Liver (tissue), 9 donors: ENCODE data around the gene RGS17. TPM values are rescaled to one million over a fixed set of nuclear protein-coding genes. Genes with fewer than 3 reads are reported as not detected.

ENCODE experiments used
- DNase-seq: peaks from one replicate; pipeline ENCODE4 v3.0.0-alpha.2; 2017; ENCODE audit warnings: low spot score
- H3K27ac ChIP-seq, 2 donors: one replicate each; pipeline ENCODE4 v1.7.0; 2013; ENCODE audit warnings: inconsistent platforms in 2 of 2, low read length in 2 of 2, control low read depth in 1 of 2, low read depth in 1 of 2, mild to moderate bottlenecking in 1 of 2
- H3K27me3 ChIP-seq, 4 donors: one replicate each; pipeline versions ENCODE4 v1.6.1 to v1.7.0; 2013; ENCODE audit warnings: low read length in 3 of 4, inconsistent platforms in 1 of 4, mild to moderate bottlenecking in 1 of 4, moderate library complexity in 1 of 4; ENCODE audit not compliant: control insufficient read depth in 4 of 4, insufficient read depth in 4 of 4
- H3K36me3 ChIP-seq, 4 donors: one replicate each; pipeline versions ENCODE4 v1.6.1 to v1.7.0; 2013; ENCODE audit warnings: low read length in 3 of 4, mild to moderate bottlenecking in 3 of 4, low read depth in 1 of 4, moderate library complexity in 1 of 4; ENCODE audit not compliant: control insufficient read depth in 4 of 4, insufficient read depth in 3 of 4
- H3K4me1 ChIP-seq, 4 donors: one replicate each; pipeline versions ENCODE4 v1.6.1 to v1.7.0; 2013; ENCODE audit warnings: low read length in 3 of 4, mild to moderate bottlenecking in 3 of 4, moderate library complexity in 1 of 4; ENCODE audit not compliant: control insufficient read depth in 4 of 4, insufficient read depth in 4 of 4
- H3K4me3 ChIP-seq, 3 donors: one replicate each; pipeline versions ENCODE4 v1.6.1 to v1.7.0; 2013; ENCODE audit warnings: low read length in 3 of 3, control low read depth in 1 of 3, low read depth in 1 of 3, mild to moderate bottlenecking in 1 of 3
- H3K9ac ChIP-seq, 2 donors: one replicate each; pipeline ENCODE4 v1.7.0; 2013; ENCODE audit warnings: low read length in 2 of 2, mild to moderate bottlenecking in 2 of 2, moderate library complexity in 2 of 2, control low read depth in 1 of 2, low read depth in 1 of 2
- H3K9me3 ChIP-seq, 4 donors: one replicate each; pipeline versions ENCODE4 v1.6.1 to v1.7.0; 2013; ENCODE audit warnings: low read length in 3 of 4; ENCODE audit not compliant: control insufficient read depth in 4 of 4
- EGR1 ChIP-seq, 2 donors: IDR thresholded peaks; 2 replicates each; pipeline ENCODE4 v1.6.1; 2016 to 2018; ENCODE audit warnings: antibody characterized with exemption in 2 of 2, low read depth in 2 of 2
- FOXA1 ChIP-seq: IDR thresholded peaks from 2 replicates; pipeline ENCODE4 v1.6.1; 2016; ENCODE audit warnings: antibody characterized with exemption
- FOXA2 ChIP-seq: IDR thresholded peaks from 2 replicates; pipeline ENCODE4 v1.6.1; 2016; ENCODE audit warnings: antibody characterized with exemption
- HNF4A ChIP-seq, 2 donors: conservative IDR thresholded peaks; 2 replicates each; pipeline ENCODE4 v1.6.1; 2016; ENCODE audit warnings: antibody characterized with exemption in 2 of 2, mild to moderate bottlenecking in 2 of 2
- HNF4G ChIP-seq: IDR thresholded peaks from 2 replicates; pipeline ENCODE4 v1.6.1; 2016; ENCODE audit warnings: antibody characterized with exemption
- RAD21 ChIP-seq, 2 donors: IDR thresholded peaks; 2 replicates each; pipeline ENCODE4 v1.6.1; 2016; ENCODE audit warnings: antibody characterized with exemption in 2 of 2, mild to moderate bottlenecking in 2 of 2
- RXRA ChIP-seq, 2 donors: IDR thresholded peaks; 2 replicates each; pipeline ENCODE4 v1.6.1; 2017 to 2018; ENCODE audit warnings: antibody characterized with exemption in 2 of 2, mild to moderate bottlenecking in 1 of 2
- SP1 ChIP-seq: IDR thresholded peaks from 2 replicates; pipeline ENCODE4 v1.6.1; 2018; ENCODE audit warnings: antibody characterized with exemption, mild to moderate bottlenecking
- TAF1 ChIP-seq: conservative IDR thresholded peaks from 2 replicates; pipeline ENCODE4 v1.6.1; 2016; ENCODE audit warnings: antibody characterized with exemption, mild to moderate bottlenecking
- YY1 ChIP-seq: IDR thresholded peaks from 2 replicates; pipeline ENCODE4 v1.6.1; 2016; ENCODE audit warnings: antibody characterized with exemption, mild to moderate bottlenecking
- WGBS: extraction: QIAGEN DNeasy Blood & Tissue Kit; methylation state at CpG from one replicate; pipeline ENCODE4 v1.1.7; 2013; 5-methylcytosine and 5-hydroxymethylcytosine counted together
- polyA plus RNA-seq, 2 donors: library from polyadenylated mRNA; stranded (reverse) in 1 of 2; unstranded in 1 of 2; fragments of 200-250 nt in 1 of 2; fragments of >200 nt in 1 of 2; fragmentation: Nextera tagmentation in 1 of 2; extraction: Ambion mirVana in 1 of 2; gene quantifications; one replicate each; pipeline versions ENCODE4 v1.2.1 to v1.2.3, GENCODE V29; 2013 to 2015
- total RNA-seq, 2 donors: library from RNA; depleted of rRNA; stranded (reverse); fragments of >200 nt; gene quantifications; one replicate each; pipeline ENCODE4 v1.2.3, GENCODE V29; 2014
- TF ChIP-seq, protein P1 (sequence below): IDR thresholded peaks from 2 replicates; pipeline ENCODE4 v1.6.1; 2016; ENCODE audit warnings: antibody characterized with exemption, mild to moderate bottlenecking
- TF ChIP-seq, protein P2 (sequence below): fragments of 150-350 bp; IDR thresholded peaks from 2 replicates; pipeline ENCODE4 v1.5.1; 2017; ENCODE audit warnings: improper control_type of control experiment, low read depth, low read length; ENCODE audit not compliant: missing input control
- TF ChIP-seq, protein P3 (sequence below): IDR thresholded peaks from 2 replicates; pipeline ENCODE4 v1.6.1; 2016; ENCODE audit warnings: antibody characterized with exemption
- donor health status: healthy.
- donor health status: healthy.
- donor health status: healthy.
- donor health status: healthy.
- donor health status: healthy.

The RGS17 gene
- total and polyA plus RNA-seq, 4 donors: under 0.01 to 0.09 (median 0.03) TPM

DNA sequence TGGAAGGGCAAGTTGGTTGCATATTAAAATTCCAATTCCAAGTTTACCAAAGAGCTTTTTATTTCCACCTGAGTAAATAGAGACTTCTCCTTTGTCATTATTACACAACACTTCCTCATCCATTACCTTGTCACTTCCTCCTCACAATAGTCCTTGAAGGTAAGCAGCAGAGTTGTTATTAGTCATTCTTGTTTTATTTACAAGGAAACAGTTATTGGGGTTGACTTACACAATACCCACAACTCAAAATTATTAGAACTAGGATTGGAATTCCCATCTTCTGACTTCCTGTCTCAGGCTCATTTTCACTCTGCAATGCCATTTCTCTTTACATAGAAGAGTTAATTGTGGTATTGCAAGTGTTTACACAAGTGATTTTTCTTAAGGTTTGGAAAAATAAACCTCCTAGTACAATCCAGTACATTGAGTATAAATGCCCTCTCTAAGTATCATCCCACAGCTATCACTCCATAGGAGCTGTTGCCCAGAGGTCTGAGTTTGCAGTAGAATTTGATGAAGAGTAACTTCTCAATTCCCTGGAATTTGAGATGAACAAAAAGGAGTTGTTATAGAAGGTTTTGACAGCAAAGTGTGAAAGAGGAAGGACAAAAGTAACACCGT, 99.6 kb downstream of the RGS17 start (continued):
- no peak for TF ChIP-seq FOXA2

DNA sequence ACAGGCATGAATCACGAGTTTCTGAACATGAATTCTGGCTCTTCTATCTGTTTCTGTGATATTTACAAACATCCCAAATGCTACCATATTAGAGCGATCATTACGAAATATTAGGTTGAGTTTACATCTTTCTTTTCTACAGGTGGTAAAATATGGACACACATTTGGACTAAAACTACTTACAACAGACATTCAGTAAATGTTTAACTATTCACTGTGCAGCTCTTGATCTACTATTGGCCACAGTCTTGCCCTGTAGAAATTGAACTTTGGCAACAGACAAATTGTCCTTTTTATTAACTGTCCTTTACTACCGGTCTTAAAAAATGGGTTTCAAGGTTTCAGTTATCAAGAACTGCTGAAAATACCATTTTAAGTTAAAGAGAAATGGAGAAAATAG, 102.1 kb downstream of the RGS17 start:
- H3K4me1 ChIP-seq: peaks cover 0 to 20% (median 7%) of the 10 kb centered on the region in 4 donors
- no peaks in the 10 kb centered on the region for H3K9me3 ChIP-seq
- H3K9ac ChIP-seq: no peak overlapping the region
- WGBS: 53% methylated on average over 4 of the region's 4 CpGs
- H3K36me3 ChIP-seq: no peaks in the 10 kb centered on the region
- no peak overlapping the region for H3K27ac ChIP-seq
- no peaks in the 10 kb centered on the region for H3K27me3 ChIP-seq
- no peak for DNase-seq
- TF ChIP-seq YY1 (peak; percentile 27), RXRA (IDR thresholded peaks at IDR 0.05) (no peak), SP1 (peak; percentile 78), RAD21 (IDR thresholded peaks at IDR 0.05) (no peak), HNF4A (conservative IDR thresholded peaks at IDR 0.05) (peak; percentile 69)
- TF ChIP-seq, protein P1, sequence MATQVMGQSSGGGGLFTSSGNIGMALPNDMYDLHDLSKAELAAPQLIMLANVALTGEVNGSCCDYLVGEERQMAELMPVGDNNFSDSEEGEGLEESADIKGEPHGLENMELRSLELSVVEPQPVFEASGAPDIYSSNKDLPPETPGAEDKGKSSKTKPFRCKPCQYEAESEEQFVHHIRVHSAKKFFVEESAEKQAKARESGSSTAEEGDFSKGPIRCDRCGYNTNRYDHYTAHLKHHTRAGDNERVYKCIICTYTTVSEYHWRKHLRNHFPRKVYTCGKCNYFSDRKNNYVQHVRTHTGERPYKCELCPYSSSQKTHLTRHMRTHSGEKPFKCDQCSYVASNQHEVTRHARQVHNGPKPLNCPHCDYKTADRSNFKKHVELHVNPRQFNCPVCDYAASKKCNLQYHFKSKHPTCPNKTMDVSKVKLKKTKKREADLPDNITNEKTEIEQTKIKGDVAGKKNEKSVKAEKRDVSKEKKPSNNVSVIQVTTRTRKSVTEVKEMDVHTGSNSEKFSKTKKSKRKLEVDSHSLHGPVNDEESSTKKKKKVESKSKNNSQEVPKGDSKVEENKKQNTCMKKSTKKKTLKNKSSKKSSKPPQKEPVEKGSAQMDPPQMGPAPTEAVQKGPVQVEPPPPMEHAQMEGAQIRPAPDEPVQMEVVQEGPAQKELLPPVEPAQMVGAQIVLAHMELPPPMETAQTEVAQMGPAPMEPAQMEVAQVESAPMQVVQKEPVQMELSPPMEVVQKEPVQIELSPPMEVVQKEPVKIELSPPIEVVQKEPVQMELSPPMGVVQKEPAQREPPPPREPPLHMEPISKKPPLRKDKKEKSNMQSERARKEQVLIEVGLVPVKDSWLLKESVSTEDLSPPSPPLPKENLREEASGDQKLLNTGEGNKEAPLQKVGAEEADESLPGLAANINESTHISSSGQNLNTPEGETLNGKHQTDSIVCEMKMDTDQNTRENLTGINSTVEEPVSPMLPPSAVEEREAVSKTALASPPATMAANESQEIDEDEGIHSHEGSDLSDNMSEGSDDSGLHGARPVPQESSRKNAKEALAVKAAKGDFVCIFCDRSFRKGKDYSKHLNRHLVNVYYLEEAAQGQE: no peak
- no peak overlapping the region for H3K4me3 ChIP-seq

DNA sequence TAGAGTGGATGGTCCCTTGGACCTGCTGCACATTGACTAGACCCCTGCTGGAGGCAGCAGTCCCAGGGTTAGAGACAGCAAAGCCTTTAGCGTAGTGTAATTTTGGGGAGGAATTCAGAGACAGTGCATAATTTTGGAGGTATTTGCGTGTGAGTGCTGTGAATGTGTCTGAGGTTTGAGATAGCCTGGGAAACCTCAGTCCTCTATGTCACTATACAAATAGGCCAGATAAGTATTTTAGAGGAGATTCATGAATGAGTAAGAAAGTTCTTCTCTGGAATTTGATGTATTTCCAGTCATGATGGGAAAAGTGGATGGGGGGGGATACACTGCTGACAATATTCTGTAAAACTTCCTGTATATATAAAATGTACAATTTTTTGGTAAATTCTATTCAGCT, 102.8 kb downstream of the RGS17 start:
- DNase-seq: no peak
- TF ChIP-seq, protein P2, sequence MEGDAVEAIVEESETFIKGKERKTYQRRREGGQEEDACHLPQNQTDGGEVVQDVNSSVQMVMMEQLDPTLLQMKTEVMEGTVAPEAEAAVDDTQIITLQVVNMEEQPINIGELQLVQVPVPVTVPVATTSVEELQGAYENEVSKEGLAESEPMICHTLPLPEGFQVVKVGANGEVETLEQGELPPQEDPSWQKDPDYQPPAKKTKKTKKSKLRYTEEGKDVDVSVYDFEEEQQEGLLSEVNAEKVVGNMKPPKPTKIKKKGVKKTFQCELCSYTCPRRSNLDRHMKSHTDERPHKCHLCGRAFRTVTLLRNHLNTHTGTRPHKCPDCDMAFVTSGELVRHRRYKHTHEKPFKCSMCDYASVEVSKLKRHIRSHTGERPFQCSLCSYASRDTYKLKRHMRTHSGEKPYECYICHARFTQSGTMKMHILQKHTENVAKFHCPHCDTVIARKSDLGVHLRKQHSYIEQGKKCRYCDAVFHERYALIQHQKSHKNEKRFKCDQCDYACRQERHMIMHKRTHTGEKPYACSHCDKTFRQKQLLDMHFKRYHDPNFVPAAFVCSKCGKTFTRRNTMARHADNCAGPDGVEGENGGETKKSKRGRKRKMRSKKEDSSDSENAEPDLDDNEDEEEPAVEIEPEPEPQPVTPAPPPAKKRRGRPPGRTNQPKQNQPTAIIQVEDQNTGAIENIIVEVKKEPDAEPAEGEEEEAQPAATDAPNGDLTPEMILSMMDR: no peak
- TF ChIP-seq HNF4G (no peak), EGR1 (IDR thresholded peaks at IDR 0.05; ENCODE audit: low read depth in 2 of 2) (no peak), SP1 (no peak), FOXA1 (no peak), YY1 (no peak), HNF4A (conservative IDR thresholded peaks at IDR 0.05) (no peak), TAF1 (no peak)
- TF ChIP-seq, protein P3, sequence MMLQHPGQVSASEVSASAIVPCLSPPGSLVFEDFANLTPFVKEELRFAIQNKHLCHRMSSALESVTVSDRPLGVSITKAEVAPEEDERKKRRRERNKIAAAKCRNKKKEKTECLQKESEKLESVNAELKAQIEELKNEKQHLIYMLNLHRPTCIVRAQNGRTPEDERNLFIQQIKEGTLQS: no peak
- 97% methylated on average over 2 of the region's 2 CpGs for WGBS
- H3K9ac ChIP-seq: no peak overlapping the region
- H3K36me3 ChIP-seq: no peaks in the 10 kb centered on the region
- no peaks in the 10 kb centered on the region for H3K9me3 ChIP-seq
- no peak overlapping the region for H3K4me3 ChIP-seq
- peaks cover 0 to 20% (median 7%) of the 10 kb centered on the region in 4 donors for H3K4me1 ChIP-seq
- H3K27ac ChIP-seq: no peak overlapping the region
- no peaks in the 10 kb centered on the region for H3K27me3 ChIP-seq
